Measurements from ENCODE around the gene ADAMTS12.

GRCh38 chr5:33769968-33770367 lies 121.8 kb downstream of the ADAMTS12 start:
- TF ChIP-seq CTCF (IDR thresholded peaks at IDR 0.05) (no peak), POLR2A (IDR thresholded peaks at IDR 0.05) (no peak)

Measured in body of pancreas (tissue), 4 donors.